Stimulated activated naive CD8-positive, alpha-beta T cell treated with anti-CD3 and anti-CD28 coated beads, Interleukin-15, Interleukin-2, amounts not matched to agents 100 U/mL and 50 U/mL, for 24 hours (primary cell): ENCODE measurements around the gene LAMC1.
"Not testable (repeated sequence)": the region's sequence is repeated elsewhere in the genome, so short reads cannot be mapped to it uniquely, and the experiment has no call there.

ENCODE experiments used
- ATAC-seq: fragments of 150-1000 bp; cut with Tn5 transposase; one replicate; pipeline ENCODE4 v1.10.0; 2021
- DNase-seq: peaks from one replicate; pipeline ENCODE4 v3.0.0; 2021

The LAMC1 gene

DNA sequence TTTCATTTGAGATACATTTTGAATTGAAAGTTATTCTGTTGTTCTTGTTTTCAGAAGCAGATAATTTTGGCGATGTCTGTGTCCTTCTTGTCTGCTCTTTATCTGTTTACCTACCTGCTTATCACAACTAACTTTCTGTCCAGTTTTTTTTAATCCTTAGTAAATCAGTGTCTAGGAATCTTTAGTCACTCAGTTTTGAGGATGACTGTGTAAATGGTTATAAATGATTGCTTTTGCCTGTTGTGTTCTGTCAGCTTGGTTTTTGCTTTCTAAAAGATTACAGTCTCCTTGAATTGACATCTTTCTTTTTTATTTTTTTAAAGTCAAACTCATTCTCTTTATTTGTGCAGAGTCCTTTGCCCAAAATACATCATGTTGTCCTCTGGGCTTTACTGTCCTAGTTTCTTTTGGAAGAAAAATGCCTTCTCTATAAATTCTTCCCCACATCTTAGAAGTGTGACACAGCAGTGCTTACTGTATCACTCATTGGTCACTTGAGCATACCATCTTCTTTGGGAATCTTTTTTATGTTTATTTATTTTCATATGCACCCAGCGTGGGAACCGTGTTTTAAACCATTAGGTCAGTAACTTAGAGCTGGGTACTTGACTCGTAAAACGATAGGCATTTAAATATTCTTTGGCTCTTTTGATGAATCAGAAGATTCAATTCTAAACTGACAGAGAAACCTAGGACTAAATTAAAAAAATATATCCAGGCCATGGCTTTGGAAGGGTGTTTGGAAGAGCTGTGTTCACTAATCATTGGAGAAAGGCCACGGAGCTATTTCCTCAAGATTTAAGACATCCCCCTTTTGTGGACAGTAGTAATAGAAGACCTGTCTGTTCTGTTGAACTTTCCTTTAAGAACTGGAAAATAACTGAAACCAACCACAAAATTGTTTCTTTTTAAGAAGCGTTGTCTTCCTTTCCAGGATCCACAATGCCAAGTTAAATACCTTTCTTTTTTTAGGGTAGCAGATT is 20.9 kb downstream of the LAMC1 start:
- no peak for ATAC-seq
- DNase-seq = no peak

DNA sequence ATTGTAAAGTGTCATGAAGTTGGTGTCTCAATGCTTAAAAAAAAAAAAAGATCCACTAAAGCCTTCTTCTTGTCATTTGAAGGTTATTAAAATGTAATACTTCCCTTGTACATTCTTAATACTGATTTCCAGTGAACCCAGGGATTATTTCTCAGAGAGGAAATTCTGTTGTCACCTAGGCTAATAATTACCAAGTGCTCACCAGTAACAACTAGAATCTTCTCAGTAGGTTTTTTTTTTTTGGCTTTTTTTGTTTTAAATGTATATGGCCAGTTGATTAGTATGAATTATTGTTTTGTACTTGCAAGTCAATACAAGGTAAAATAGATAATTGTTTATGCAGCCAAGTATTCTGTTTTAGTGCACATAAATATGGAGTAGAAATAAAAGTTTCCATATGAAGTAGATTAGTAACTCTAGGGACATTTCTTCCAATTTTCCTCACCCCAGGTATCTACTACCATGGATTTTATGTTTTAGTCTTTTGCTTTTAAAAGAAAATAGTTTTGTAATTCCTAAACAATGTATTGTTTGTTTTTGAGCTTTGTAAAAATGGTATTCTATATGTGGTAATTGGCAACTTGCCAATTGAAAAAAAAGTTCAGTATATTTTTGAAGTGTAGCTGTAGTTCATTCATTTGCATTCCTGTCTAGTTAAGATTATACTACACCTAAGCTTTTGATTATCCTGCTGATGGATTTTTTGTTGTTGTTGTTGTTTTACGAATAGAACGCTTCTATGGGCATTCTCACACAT is 21.9 kb downstream of the LAMC1 start:
- no peak for ATAC-seq
- DNase-seq = no peak

DNA sequence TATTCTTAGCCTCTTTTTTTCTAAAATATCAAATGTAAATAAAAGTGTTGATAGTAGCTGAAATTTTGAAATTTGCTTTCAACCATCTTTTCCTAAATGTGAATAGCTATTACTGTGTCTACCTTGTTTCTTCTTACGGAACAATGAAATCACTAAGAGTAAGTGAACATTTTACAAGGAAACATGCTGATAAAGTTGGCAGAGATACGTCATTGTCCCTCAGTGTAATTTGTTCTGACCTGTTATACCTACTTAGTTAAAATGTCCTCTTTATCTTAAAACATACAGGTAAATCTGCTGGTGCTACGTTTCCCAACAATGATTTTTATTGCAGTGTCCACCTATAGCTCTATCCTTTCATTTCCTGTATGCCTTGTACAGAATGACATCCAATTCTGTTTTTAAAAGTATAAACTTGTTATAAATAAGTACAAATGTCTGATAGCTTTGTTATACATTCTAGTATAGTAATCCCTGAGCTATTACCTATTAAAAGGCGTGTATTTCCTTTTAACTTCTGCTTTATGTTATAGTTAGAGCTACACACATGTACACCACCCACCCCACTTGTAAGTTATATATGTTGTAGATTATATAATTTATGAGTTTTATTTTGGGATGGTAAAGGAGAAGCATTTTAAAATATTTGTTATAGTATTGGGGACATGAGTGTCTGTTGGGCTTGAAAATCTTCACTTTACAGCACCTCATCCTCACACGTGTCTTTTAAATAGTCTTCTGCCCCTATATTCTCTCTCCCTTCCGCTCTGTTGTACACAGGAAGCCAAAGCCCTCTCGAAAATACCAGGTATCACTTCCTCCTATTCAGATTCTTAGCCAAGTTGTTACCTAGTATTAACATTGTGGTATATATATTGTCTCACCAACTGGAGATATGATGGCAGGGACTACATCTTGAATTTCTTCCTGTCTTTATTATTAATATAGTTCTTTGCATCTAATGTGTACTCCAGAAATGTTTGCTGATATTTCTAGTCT is 25.2 kb downstream of the LAMC1 start:
- DNase-seq (no peak), ATAC-seq (peak; percentile 43)

DNA sequence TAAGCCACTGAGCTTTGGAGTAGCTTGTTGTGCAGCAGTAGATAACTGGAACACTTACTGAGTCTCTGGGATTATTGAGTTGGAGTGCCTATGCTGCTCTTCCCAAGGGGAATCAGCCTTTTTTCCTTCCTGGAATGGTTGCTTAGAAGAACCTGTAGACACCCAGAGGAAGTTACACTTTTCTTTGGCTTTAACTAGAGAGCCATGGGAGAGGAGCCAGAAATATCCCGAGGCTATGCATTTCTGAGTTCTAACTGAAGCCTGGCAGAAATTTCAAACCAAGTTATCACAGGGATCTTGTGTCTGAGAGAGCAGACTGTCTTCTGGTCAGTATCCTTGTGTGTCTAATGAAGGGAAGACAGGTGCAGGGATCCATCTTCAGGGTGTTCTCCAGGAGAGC is 28.3 kb downstream of the LAMC1 start:
- ATAC-seq (no peak), DNase-seq (no peak)

DNA sequence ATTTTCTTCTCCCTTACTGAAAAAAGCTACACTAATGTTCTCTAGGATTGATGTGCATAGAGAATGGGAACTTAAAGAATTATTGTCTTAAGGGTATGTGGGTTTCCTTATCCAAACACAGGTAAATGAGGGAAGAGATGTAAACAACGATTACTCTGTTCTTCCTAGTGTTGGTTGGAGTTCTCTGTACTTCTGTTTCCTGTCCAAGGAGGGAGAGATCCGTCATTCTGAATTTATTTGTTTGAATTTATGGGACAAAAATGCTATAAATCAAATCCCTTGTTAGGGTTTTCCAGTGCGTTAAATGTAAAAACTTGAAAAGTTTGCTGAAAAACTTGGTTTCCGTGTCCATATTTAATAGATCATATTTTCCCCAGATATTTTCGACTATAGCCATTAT is 29.6 kb downstream of the LAMC1 start:
- no peak for DNase-seq
- no peak for ATAC-seq

DNA sequence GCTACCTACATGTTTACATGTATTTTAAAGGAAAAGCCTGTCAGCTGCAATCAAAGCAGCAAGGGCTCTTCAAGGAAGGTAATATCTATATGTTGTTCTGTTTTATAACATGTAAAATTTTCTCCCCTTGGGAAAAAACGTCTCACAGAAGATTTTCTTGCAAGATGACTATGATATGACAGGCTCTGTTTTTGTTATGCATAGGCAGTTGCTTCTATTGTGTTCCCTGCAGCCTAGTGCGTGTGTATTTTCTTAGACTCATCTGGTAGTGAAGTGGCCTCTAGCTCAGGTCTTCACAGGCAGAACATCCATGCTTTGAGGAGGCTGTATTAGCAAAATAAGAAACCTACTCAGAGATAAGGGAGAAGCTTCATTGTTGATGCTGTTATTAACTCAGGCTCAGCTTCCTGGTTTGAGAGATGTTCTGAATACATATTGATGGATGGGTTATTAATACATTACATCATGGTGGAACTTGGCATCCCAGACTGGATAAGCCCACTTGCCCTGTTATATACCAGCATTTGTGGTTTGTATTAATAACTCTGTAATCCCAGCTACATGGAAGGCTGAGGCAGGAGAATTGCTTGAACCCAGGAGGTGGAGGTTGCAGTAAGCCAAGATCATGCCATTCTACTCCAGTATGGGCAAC is 35.8 kb downstream of the LAMC1 start:
- no peak for DNase-seq
- no peak for ATAC-seq

DNA sequence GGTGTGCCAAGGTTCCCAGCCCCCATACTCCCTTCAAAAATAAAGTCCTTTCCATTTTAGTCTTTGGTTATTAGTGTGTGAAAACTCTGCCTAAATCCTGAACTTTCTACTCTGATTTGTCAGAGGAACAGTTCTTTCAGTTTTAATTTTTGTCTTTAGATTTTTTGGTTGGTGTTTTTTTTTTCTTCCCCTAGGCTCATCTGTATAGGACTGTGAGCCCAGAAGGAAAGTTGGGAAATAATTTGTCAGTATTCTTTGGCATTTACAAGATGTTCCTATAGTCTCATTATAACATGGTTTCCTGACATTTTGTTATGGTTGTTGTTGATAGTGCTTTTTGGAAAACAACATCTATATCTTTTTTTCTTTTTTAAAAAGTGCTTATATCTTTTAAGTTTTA is 38.0 kb downstream of the LAMC1 start:
- DNase-seq (no peak), ATAC-seq (no peak)

DNA sequence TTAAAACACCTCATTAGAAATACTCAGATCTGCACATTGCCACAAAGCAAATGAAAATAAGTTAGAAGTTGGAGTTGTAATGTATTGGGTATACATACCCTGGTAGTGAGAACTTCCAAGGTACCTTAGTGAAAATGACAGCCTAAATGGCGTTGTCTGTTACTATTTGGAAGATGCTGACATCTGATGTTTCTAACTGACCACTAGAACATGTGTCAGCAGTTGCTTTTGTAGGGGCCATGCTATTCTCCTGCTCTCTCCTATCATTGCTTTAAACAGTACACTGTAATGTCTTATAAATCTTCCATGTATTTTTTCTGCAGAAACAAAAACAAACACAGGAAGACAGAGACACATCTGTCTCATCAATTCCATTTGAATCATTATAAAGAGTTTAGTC is 40.1 kb downstream of the LAMC1 start:
- DNase-seq (no peak), ATAC-seq (no peak)

DNA sequence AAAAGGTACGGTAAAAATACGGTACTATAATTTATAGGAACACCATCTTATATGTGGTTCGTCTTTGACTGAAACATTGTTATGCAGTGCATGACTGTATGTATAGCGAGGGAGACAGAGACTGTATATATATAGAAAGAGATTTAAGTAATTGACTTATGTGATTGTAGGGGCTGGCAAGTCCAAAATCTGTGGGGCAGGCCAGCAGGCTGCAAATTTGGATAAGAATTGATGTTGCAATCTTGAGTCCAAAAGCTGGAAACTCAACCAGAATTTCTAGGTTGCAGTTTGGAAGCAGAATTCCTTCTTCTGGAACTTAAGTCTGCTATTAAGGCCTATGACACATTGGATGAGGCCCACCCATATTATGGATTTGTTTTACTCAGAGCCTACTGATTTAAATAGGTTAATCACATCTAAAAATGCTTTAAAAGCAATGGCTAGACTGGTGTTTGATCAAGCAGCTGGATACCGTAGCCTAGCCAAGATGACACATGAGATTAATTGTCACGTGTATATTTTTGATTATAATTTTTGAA is 42.0 kb downstream of the LAMC1 start:
- no peak for DNase-seq
- ATAC-seq = no peak

DNA sequence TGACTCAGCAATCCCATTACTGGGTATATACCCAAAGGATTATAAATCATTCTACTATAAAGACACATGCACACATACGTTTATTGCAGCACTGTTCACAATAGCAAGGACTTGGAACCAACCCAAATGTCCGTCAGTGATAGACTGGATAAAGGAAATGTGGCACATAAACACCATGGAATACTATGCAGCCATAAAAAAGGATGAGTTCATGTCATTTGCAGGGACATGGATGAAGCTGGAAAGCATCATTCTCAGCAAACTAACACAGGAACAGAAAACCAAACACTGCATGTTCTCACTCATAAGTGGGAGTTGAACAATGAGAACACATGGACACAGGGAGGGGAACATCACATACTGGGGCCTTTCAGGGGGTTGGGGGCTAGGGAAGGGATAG is 43.2 kb downstream of the LAMC1 start:
- not testable (repeated sequence) for DNase-seq, ATAC-seq

DNA sequence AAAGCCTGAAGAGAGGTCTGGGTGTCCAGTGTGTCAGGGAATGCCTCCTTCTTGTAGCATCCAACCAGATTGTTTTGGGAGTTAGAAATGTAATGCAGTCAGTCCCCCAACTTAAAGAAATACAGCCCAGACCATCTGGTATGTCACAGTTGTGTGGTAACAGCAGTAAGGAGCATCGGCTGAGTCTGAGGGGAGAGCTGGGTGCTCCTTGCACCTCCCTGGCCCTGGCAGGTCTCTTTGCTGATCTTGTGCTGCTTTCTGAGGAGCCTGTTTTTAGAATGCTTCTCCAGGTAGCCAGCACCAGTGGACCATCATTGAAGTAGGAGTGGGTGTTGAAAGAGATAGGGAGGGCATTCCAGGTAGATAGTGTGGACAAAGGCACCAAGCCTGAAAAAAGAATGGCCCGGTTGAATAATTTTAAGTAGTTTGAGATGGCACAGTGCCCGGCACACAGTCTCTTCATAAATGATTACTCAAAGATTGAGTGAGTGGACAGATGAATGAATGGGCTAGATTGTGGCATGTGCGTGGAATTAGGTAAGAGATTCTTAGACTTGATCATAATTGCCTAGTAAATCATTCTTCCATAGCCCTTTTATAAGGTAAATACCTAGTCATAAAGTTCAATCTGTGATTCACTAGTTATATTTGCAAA is 46.5 kb downstream of the LAMC1 start:
- DNase-seq = no peak
- no peak for ATAC-seq

DNA sequence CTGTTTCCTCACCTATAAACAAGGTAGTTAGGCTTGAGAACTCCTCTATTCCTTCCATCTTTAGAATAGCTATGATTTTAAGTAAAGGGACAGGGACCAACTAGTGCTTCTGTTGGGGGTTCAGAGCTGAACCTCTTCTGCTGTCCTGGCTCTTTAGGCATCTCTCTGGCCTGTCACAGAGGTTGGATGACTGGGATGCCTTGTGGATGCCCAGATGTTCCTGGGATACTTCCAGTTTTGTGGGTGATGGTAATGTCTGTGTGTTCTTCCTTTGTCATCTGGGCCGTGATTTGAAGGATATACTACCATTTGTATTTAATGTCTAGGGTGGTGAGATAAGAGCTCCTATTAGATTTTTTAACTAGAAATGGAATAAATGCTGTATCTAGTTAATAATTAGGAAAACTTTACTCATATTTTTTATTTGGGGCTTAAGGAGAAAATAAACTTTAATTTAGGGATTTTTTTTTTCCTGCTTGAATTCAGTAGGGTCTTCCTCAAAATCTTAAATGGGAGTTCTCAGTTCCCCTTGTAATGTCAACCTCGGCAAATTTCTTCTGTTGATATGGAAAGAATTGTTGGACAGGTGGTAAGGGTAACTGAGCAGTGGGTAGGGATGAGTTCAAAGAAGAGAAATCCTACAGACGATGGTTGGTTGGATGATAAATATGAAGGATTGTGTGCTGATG is 47.2 kb downstream of the LAMC1 start:
- no peak for DNase-seq
- no peak for ATAC-seq

DNA sequence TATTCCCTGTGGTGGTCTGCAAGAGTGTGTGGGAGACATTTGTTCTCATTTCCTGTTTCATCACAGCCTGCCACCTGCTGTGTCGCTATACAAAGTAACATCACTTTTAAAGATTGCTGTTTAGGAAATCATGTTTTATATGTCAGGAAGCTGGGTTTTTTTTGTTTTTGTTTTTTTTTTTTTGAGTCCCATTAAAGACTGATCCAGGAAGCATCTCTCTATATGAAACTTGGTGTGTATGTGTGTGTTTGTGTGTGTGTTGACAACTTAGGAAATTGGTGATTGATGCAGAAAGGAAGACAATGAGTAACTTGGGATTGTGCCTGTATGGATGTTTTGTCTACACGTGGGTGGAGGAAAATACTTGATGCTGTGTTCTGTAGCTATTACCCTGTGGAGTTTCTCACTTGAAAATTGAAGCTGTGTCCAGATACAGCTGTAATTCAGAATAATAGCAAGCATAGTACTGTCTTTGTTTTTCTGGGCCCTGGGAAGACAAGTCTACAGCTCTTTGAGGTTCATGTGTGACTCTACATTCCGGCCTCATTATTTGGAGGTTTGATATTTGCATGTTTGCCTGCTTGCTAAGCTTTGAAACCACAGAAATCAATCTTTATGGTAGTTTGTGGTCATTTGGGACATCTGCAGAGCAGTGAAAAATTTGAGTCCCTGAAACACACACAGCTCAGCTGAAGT is 47.9 kb downstream of the LAMC1 start:
- DNase-seq (no peak), ATAC-seq (no peak)

DNA sequence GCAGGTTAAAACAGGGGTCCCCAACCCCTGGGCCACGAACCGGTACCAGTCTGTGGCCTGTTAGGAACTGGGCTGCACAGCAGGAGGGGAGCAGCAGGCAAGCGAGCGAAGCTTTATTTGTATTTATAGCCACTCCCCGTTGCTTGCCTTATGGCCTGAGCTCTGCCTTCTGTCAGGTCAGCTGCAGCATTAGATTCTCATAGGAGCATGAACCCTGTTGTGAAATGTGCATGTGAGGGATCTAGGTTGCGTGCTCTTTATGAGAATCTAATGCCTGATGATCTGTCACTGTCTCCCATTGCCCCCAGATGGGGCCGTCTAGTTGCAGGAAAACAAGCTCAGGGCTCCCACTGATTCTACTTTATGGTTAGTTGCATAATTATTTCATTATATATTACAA is 49.4 kb downstream of the LAMC1 start:
- not testable (repeated sequence) for DNase-seq

DNA sequence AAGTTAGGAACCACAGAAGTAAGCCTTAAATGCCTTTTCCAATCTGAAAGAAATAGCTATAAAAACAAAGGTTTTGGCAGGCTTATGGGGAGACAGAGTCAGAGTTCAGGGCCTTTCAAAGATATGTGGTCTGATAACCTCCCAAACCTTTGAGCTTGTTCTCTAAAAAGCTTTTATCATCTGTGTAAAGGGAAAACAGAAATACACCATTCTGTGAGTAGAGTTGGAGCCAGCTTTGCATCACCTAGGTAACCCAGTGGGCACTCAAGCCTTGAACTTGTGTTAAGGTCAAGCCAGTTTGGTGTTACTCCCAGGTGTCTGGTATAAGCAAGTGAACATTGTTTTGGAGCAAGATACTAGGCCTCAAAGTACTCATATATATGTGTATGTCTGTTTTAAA is 50.1 kb downstream of the LAMC1 start:
- ATAC-seq (no peak), DNase-seq (no peak)

More for the DNA sequence above, 49.4 kb downstream of the LAMC1 start:
- not testable (repeated sequence) for ATAC-seq

DNA sequence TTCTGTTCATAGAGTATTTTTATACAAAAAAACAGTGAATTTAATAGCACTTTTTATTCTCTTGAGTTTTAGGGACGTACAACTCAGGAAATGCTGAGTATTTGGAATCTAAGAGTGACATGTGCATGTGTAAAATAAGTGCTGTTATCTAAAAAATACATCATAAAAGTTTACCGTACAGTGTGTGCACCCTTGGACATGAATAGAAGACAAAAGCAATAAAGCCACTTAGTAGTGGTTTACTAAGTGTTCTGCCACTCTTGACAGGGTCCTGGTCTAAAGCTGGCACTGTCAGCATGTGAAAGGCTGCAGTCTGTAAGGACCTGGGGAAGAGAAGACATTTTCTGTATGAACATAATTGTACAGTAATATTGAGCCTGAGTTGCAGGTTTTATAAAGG is 51.0 kb downstream of the LAMC1 start:
- ATAC-seq (no peak), DNase-seq (no peak)

DNA sequence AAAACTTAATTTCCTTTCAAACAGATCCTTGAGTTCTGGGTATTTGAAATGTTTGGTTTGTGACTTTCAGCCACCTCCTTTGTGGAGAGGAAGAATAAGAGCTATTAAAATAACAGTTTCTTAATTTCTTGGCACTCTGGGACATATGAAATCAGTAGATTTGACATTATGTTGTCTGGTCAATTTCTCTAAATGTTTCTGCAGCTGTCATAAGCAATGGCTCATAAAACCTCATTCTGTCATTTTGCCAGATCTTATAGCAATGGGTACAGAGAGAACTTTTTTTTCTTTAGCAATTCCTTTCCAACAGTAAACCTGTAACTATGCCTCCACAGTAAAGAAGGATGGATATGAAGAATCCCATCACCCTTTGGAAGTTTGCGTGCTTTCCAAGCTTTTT is 52.6 kb downstream of the LAMC1 start:
- no peak for DNase-seq
- no peak for ATAC-seq

DNA sequence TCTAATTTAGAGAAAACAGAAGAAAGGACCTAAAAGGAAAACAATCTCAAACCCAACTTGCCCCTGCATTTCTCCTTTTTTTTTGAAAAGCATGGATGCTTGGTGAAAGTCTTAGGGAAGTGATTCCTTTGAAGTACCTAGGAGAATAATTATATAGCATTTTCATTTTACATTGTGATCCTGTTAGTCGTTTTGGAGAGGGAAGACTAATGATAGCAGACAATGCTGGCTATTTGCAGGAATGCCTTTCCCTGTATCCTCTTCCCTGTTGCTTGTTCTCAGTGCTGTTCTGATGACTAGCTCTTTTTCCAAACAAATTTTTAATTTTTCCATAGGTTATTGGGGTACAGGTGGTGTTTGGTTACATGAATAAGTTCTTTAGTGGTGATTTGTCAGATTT is 53.9 kb downstream of the LAMC1 start:
- no peak for ATAC-seq
- no peak for DNase-seq

DNA sequence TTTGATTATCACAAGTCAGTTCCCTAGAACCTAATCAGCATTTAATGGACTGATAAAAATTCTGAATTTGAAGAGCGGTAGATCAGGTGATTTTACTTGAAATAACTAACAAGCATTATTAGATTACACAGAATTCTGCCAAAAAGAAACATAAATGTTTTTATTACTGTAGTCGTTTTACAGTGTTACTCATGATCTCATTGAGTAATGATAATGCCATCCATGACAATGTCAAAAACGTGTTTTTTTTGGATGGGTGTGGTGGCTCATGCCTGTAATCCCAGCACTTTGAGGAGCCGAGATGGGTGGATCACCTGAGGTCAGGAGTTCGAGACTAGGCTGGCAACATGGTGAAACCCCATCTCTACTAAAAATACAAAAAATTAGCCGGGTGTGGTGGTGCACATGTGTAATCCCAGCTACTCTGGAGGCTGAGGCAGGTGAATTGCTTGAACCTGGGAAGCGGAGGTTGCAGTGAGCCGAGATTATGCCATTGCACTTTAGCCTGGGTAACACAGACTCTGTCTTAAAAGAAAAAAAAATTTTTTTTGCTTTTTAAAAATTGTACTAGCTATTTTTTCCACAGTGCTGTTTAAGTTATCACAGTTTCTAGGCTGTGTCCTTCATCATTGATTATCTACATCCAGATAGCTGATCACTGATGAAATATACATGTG is 56.6 kb downstream of the LAMC1 start:
- no peak for ATAC-seq
- no peak for DNase-seq
